HG03342 (cell line): ENCODE data around the gene RPS6KA1.
"Not testable (repeated sequence)": the region's sequence is repeated elsewhere in the genome, so short reads cannot be mapped to it uniquely, and the experiment has no call there.

ENCODE experiments used
- ATAC-seq: cut with Tn5 transposase; IDR thresholded peaks from one replicate; pipeline ENCODE4 v1.9.1; 2021; ENCODE audit warnings: mild to moderate bottlenecking, moderate library complexity; ENCODE audit not compliant: unreplicated experiment

RPS6KA1 gene

DNA sequence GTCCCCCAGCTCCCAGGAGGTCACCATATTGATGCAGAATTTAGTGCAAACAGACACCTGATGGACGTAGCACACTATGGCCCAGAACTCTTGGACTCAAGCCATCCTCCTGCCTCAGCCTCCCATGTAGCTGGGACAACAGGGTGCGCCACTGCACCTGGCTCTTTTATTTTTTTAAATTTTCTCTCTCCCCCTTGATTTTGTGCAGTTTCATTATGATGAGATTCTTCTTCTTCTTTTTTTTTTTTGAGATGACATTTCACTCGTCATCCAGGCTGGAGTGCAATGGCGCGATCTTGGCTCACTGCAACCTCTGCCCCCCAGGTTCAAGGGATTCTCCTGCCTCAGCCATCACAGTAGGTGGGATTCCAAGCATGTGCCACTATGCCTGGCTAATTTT lies 63.8 kb downstream of the RPS6KA1 start:
- ATAC-seq = no peak

DNA sequence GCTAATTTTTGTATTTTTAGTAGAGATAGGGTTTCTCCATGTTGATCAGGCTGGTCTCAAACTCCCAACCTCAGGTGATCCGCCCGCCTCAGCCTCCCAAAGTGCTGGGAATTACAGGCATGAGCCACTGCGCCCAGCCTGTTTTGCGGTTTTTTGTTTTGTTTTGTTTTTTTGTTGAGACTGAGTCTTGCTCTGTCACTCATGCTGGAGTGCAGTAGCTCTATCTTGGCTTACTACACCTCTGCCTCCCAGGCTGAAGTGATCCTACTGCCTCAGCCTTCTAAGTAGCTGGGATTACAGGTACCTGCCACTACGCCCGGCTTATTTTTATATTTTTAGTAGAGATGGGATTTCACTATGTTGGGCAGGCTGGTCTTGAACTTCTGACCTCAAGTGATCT lies 65.0 kb downstream of the RPS6KA1 start:
- not testable (repeated sequence) for ATAC-seq

DNA sequence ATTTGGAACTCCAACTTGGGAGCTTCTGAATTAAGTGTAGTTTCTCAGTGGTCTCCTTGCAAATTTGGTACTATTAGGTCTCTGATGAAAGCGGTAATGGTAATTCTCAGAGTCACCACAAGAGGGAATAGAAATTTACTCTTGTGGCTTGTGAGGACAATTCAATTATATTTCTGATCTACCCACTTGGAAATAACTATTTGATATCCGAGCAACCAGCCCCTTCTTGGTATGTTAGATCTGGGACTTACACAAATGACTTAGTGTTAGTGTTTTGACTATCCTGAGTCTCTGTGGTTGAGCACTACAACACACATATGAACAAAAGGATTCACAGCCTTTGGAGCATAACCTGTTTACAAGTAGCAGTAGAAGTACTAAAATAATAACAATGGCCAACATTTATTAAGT lies 68.1 kb downstream of the RPS6KA1 start:
- ATAC-seq = no peak

DNA sequence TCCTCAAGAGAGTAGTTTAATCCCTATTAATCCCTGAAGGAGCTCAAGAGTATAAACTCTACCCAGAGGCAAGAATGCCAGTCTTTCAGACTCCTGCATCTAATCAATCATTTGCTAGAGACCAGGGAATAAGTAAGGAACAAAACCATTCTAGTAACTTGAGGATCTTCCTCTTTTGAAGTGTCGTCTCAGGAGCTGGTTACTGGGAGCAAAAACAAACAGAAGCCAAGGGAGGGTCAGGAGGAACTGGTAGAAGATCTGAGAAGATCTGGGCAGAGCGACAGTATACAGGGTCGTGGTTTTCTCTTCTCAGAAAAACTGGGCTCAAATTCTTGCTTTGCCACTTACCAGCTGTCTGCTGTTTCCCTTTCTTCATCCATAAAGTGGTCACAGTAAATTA lies 69.3 kb downstream of the RPS6KA1 start:
- ATAC-seq = no peak

DNA sequence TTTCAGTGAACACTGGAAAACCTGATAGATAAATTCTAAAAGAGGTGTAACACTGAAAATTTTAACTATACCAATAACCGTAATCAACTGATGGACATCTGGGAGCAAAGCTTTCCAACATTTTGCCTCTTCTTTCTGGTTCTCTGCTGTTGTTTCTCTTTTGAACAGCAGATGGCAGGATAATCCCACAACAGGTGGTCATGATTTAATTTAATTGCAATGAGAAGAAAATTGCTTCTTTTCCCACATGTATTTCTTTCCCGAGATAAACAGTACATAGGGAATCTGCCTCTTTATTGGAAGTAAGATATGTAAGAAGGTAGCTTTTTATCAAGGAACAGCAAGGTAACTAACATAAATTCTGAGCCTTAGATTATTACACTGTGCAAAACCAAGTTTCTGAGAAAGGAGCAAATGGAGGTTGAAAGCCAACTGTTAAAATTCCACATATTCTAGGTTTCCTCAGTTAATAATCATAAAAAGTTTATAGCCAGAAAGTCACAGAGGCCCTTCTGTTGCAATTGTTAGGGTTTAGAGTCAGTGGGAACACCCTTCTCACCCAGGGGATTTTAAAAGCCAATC lies 72.9 kb downstream of the RPS6KA1 start:
- no peak for ATAC-seq

DNA sequence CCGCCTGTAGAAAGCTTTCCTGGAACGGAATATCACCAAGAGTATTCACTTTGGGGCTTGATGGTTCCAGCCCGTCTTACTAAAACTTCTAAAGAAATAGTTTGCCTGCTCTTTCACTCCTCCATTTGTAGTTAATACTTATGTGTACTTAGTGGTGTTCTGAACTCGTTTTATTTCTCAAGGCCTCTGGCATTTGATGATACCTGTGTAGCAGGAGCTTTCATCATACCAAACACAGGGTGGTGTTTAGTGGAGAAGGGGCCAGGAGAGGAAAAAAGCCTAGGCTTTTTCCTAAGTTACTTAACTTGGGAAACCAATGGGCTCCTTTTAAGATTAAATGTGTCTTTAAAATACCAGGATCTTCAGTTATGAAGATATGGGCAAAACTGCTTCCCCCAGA lies 74.3 kb downstream of the RPS6KA1 start:
- no peak for ATAC-seq

DNA sequence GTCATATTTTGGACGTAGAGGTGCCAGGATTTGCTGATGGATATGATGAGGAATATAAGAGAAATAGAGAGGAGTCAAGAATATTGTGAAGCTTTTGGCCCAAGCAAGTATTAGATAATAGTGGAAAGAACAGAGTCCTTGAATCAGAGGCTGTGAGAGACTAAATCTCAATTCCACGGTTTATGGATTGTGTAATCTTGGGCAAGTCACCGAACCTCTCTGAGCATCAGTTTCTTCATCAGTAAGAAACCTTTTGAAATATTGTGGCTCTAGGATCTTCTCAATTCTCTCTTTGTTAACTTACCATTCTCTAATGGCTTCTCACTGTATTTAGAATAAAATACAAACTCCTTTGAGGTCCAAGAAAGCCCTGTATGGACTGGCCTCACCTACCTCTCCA lies 77.6 kb downstream of the RPS6KA1 start:
- no peak for ATAC-seq

GRCh38 chr1:26608895-26609294 lies 79.3 kb downstream of the RPS6KA1 start:
- ATAC-seq = no peak

GRCh38 chr1:26610781-26611180 lies 81.2 kb downstream of the RPS6KA1 start:
- no peak for ATAC-seq

GRCh38 chr1:26612627-26613026 lies 83.1 kb downstream of the RPS6KA1 start:
- not testable (repeated sequence) for ATAC-seq

GRCh38 chr1:26614655-26615411 lies 85.3 kb downstream of the RPS6KA1 start:
- no peak for ATAC-seq

DNA sequence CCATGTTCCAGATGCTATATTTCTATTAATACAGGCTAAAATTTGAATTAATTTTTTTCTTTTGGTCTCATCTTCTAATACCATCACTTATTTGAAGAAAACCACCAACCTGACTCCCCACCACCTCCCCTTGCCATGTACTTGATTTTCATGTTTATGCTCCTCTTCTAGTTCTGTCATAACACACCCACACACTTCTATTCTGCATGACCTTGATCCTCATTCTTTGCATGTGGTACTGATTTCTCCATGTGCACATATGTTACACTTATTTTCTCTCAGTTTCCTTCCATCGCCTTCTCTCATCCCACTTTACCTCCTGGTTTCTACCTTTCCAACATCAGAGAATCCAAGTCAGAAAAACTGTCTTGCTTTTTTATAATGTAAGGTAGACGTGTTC lies 87.3 kb downstream of the RPS6KA1 start:
- ATAC-seq = no peak

GRCh38 chr1:26618561-26618960 lies 89.0 kb downstream of the RPS6KA1 start:
- ATAC-seq = no peak
